ENCODE data around the gene WWOX. TPM values are rescaled to one million over a fixed set of nuclear protein-coding genes. Genes with fewer than 3 reads are reported as not detected.

Gene WWOX
- total and polyA plus RNA-seq, 2 of the 4 experiments (the other 2 are of a cell fraction), result 2.7 to 5.4 TPM

- Histone ChIP-seq H3K36me3 (ENCODE audit: control insufficient read depth, insufficient read depth, low read length) (no peaks in the 10 kb centered on the region), H3K4me2 (ENCODE audit: low read depth, low read length) (no peak overlapping the region), H2BK15ac (ENCODE audit: low read depth, low read length) (no peak overlapping the region), H3K4me1 (ENCODE audit: control insufficient read depth, insufficient read depth, low read length) (no peaks in the 10 kb centered on the region), H3K27ac (ENCODE audit: insufficient read depth, low read length) (no peak overlapping the region), H4K20me1 (ENCODE audit: insufficient read depth, low read length) (no peaks in the 10 kb centered on the region), H2AK9ac (replicated peaks; ENCODE audit: low read depth, low read length, poor library complexity) (no peak overlapping the region), H4K5ac (ENCODE audit: low read depth, low read length) (no peak overlapping the region), H3K14ac (replicated peaks; ENCODE audit: low read depth, low read length) (no peak overlapping the region), H3K56ac (ENCODE audit: extremely low read depth, insufficient read depth, low read length) (no peak overlapping the region), H4K8ac (ENCODE audit: low read depth in 2 of 2, low read length in 2 of 2) (no peak overlapping the region), H2BK5ac (ENCODE audit: low read depth, low read length, poor library complexity, severe bottlenecking) (no peak overlapping the region), H2AFZ (replicated peaks; ENCODE audit: low read length, poor library complexity) (no peak overlapping the region), H2AK5ac (ENCODE audit: low read depth, low read length) (no peak overlapping the region), H3K23ac (ENCODE audit: low read depth, low read length) (no peak overlapping the region), H3K18ac (ENCODE audit: low read depth, low read length) (no peak overlapping the region), H3K27me3 (ENCODE audit: control insufficient read depth, insufficient read depth, low read length) (no peaks in the 10 kb centered on the region), H4K91ac (ENCODE audit: insufficient read depth, low read depth, low read length) (no peak overlapping the region), H3K9me3 (ENCODE audit: control insufficient read depth, insufficient read depth, low read length) (peaks cover 14% of the 10 kb centered on the region), H3K4ac (ENCODE audit: low read depth, low read length) (no peak overlapping the region), H3K9ac (ENCODE audit: low read depth, low read length) (no peak overlapping the region), H2BK20ac (ENCODE audit: low read depth, low read length) (no peak overlapping the region), H3K9me1 (ENCODE audit: insufficient read depth, low read length) (no peaks in the 10 kb centered on the region), H2BK120ac (ENCODE audit: low read depth, low read length) (no peak overlapping the region), H3K4me3 (ENCODE audit: insufficient read depth, low read depth, low read length) (no peak overlapping the region), H3K79me1 (ENCODE audit: low read depth in 1 of 2, low read length in 2 of 2) (no peaks in the 10 kb centered on the region)
- in situ Hi-C loops (cut with MboI; ENCODE audit: low sequenced_read_pairs), result no loop called here
- no peak for ATAC-seq (ENCODE audit: low read depth)
- BruUV-seq (replicated peaks), result no TSS peak
- TF ChIP-seq FOS (IDR thresholded peaks at IDR 0.05; ENCODE audit: low read depth, low read length), result no peak
- no peak for TF ChIP-seq MAZ (IDR thresholded peaks at IDR 0.05; ENCODE audit: borderline replicate concordance, low read depth, low read length)
- no peak for TF ChIP-seq RAD21 (IDR thresholded peaks at IDR 0.05; ENCODE audit: low read length)
- TF ChIP-seq CHD1 (IDR thresholded peaks at IDR 0.05; ENCODE audit: low read depth, low read length), result no peak
- no peak for TF ChIP-seq BHLHE40 (IDR thresholded peaks at IDR 0.05; ENCODE audit: low read depth, low read length)
- TF ChIP-seq POLR2A (IDR thresholded peaks at IDR 0.05; ENCODE audit: low read depth, low read length), result no peak
- no peak for TF ChIP-seq SMC3 (IDR thresholded peaks at IDR 0.05; ENCODE audit: low read depth, low read length)
- TF ChIP-seq RCOR1 (IDR thresholded peaks at IDR 0.05; ENCODE audit: insufficient replicate concordance, low read length), result no peak
- no peak for TF ChIP-seq CEBPB (IDR thresholded peaks at IDR 0.05; ENCODE audit: low read depth, low read length)
- TF ChIP-seq CTCF (conservative IDR thresholded peaks at IDR 0.05; ENCODE audit: low read depth, low read length), result no peak
- no peak for TF ChIP-seq MAFK (IDR thresholded peaks at IDR 0.05; ENCODE audit: low read depth, low read length)
- TF ChIP-seq ELK1 (IDR thresholded peaks at IDR 0.05; ENCODE audit: borderline replicate concordance, low read depth, low read length), result no peak
- 55% methylated on average over 4 of the region's 5 CpGs; no CpG with 5 or more reads in 1 of the 2 experiments for WGBS, 2 experiments (ENCODE audit: extremely low coverage in 2 of 2, insufficient read length in 1 of 2)
- POLR2A ChIA-PET (ENCODE audit: unreplicated experiment), result no interaction called here
- dilution Hi-C loops (cut with HindIII; ENCODE audit: low sequenced_read_pairs, unreplicated experiment), result no loop called here
- no peak for DNase-seq
- intact Hi-C loops (cut with micrococcal nuclease), result no loop called here
- CTCF ChIA-PET, result no interaction called here
These were observed 779.6 kb downstream of the WWOX start for GRCh38 chr16:78879011-78879410.
